Immature natural killer cell (primary cell): ENCODE measurements around the gene DNAJA2. TPM values are rescaled to one million over a fixed set of nuclear protein-coding genes. Genes with fewer than 3 reads are reported as not detected.
A peak's percentile ranks its signal among the peaks of the same experiment; 100 is the strongest.
"Not testable (repeated sequence)": the region's sequence is repeated elsewhere in the genome, so short reads cannot be mapped to it uniquely, and the experiment has no call there.

Experiments
- DNase-seq, 3 donors: peaks; one replicate each; pipeline ENCODE4 v3.0.0; 2022; ENCODE audit warnings: mixed read lengths in 1 of 3
- H3K27ac Mint-ChIP-seq, 6 donors: one replicate each; pipeline ENCODE4 v1.8.0; 2020; ENCODE audit warnings: mixed read lengths in 6 of 6, mild to moderate bottlenecking in 5 of 6, inconsistent platforms in 4 of 6, moderate library complexity in 3 of 6
- H3K27me3 Mint-ChIP-seq, 3 donors: one replicate each; pipeline ENCODE4 v1.8.0; 2020 to 2021; ENCODE audit warnings: low read depth in 3 of 3, mild to moderate bottlenecking in 3 of 3, mixed read lengths in 3 of 3, moderate library complexity in 3 of 3, inconsistent platforms in 1 of 3
- H3K36me3 Mint-ChIP-seq, 3 donors: one replicate each; pipeline ENCODE4 v1.8.0; 2020; ENCODE audit warnings: mixed read lengths in 3 of 3, inconsistent platforms in 2 of 3, mild to moderate bottlenecking in 2 of 3
- H3K4me1 Mint-ChIP-seq, 2 donors: one replicate each; pipeline ENCODE4 v1.8.0; 2020; ENCODE audit warnings: inconsistent platforms in 2 of 2, mild to moderate bottlenecking in 2 of 2, mixed read lengths in 2 of 2, moderate library complexity in 1 of 2
- H3K4me3 Mint-ChIP-seq, 5 donors: one replicate each; pipeline ENCODE4 v1.8.0; 2020; ENCODE audit warnings: mild to moderate bottlenecking in 5 of 5, mixed read lengths in 5 of 5, inconsistent platforms in 3 of 5, moderate library complexity in 3 of 5
- H3K9me3 Mint-ChIP-seq, 6 donors: one replicate each; pipeline ENCODE4 v1.8.0; 2020; ENCODE audit warnings: mild to moderate bottlenecking in 6 of 6, mixed read lengths in 6 of 6, inconsistent platforms in 4 of 6, moderate library complexity in 3 of 6
- polyA plus RNA-seq, 3 donors: library from polyadenylated mRNA; unstranded; fragments of 300-500 nt; fragmentation: Illumina TruSeq; gene quantifications; one replicate each; pipeline ENCODE4 v1.2.3, GENCODE V29; 2021

The DNAJA2 gene
- 10 to 100 TPM; 49.1 to 67.1 (median 57.4) TPM for polyA plus RNA-seq

GRCh38 chr16:46973207-46973995 lies at the start of gene DNAJA2:
DNAJA2 (minus strand) TSS chr16:46973674; CDS start chr16:46973572, 102 bp downstream.
- H3K4me1 Mint-ChIP-seq: peaks cover 46 to 55% of the 10 kb centered on the region in 2 donors

GRCh38 chr16:47019568-47019967 lies 46.1 kb upstream of the DNAJA2 start:
- no peak overlapping the region for H3K27ac Mint-ChIP-seq

More at GRCh38 chr16:46973207-46973995, at the start of gene DNAJA2:
- Mint-ChIP-seq H3K27me3 (peaks cover 0 to 16% (median 5%) of the 10 kb centered on the region in 3 donors), H3K9me3 (no peaks in the 10 kb centered on the region), H3K27ac (peak within 1 kb of the TSS; percentile 90 to 100 (median 98)), H3K4me3 (peak within 1 kb of the TSS; percentile 90 to 95 (median 93)), H3K36me3 (peaks cover 3 to 13% (median 9%) of the 10 kb centered on the region in 3 donors)
- DNase-seq: peak; percentile 89 to 91 (median 91)

GRCh38 chr16:47018223-47018891 lies 44.9 kb upstream of the DNAJA2 start:
- no peak overlapping the region for H3K27ac Mint-ChIP-seq
- H3K4me3 Mint-ChIP-seq: peak overlapping the region in 1 of 5 donors; percentile 29
- DNase-seq: peak in 2 of 3 donors; percentile 3 to 19
- H3K9me3 Mint-ChIP-seq: no peaks in the 10 kb centered on the region
- peaks cover 16 to 20% (median 18%) of the 10 kb centered on the region in 3 donors for H3K27me3 Mint-ChIP-seq
- peaks cover 26 to 36% of the 10 kb centered on the region in 2 donors for H3K4me1 Mint-ChIP-seq
- peaks cover 0 to 5% (median 0%) of the 10 kb centered on the region in 3 donors for H3K36me3 Mint-ChIP-seq

More at GRCh38 chr16:47019568-47019967, 46.1 kb upstream of the DNAJA2 start:
- H3K9me3 Mint-ChIP-seq: no peaks in the 10 kb centered on the region
- H3K4me1 Mint-ChIP-seq: peaks cover 26 to 36% of the 10 kb centered on the region in 2 donors
- H3K4me3 Mint-ChIP-seq: no peak overlapping the region
- no peak for DNase-seq
- H3K36me3 Mint-ChIP-seq: peaks cover 0 to 5% (median 0%) of the 10 kb centered on the region in 3 donors
- H3K27me3 Mint-ChIP-seq: peaks cover 16 to 19% (median 17%) of the 10 kb centered on the region in 3 donors

GRCh38 chr16:47017636-47018035 lies 44.2 kb upstream of the DNAJA2 start:
- H3K36me3 Mint-ChIP-seq: peaks cover 0 to 3% (median 0%) of the 10 kb centered on the region in 3 donors
- H3K4me1 Mint-ChIP-seq: peaks cover 26 to 36% of the 10 kb centered on the region in 2 donors
- H3K27me3 Mint-ChIP-seq: peaks cover 16 to 20% (median 17%) of the 10 kb centered on the region in 3 donors
- H3K27ac Mint-ChIP-seq: peak overlapping the region in 1 of 6 donors; percentile 5
- no peaks in the 10 kb centered on the region for H3K9me3 Mint-ChIP-seq
- H3K4me3 Mint-ChIP-seq: peak overlapping the region in 2 of 5 donors; percentile 75 to 82
- DNase-seq: no peak

GRCh38 chr16:47016700-47017133 lies 43.2 kb upstream of the DNAJA2 start:
- Mint-ChIP-seq H3K27me3 (peaks cover 16 to 23% (median 18%) of the 10 kb centered on the region in 3 donors), H3K27ac (peak overlapping the region in 3 of 6 donors; percentile 1 to 73 (median 5))
- peak; percentile 47 to 59 (median 51) for DNase-seq

GRCh38 chr16:47013910-47014309 lies 40.4 kb upstream of the DNAJA2 start:
- no peaks in the 10 kb centered on the region for H3K9me3 Mint-ChIP-seq
- no peak overlapping the region for H3K27ac Mint-ChIP-seq
- H3K4me1 Mint-ChIP-seq: peaks cover 26 to 36% of the 10 kb centered on the region in 2 donors
- no peaks in the 10 kb centered on the region for H3K36me3 Mint-ChIP-seq
- no peak overlapping the region for H3K4me3 Mint-ChIP-seq
- peaks cover 9 to 23% (median 14%) of the 10 kb centered on the region in 3 donors for H3K27me3 Mint-ChIP-seq
- DNase-seq: no peak

More at GRCh38 chr16:47016700-47017133, 43.2 kb upstream of the DNAJA2 start:
- H3K4me1 Mint-ChIP-seq: peaks cover 26 to 36% of the 10 kb centered on the region in 2 donors
- no peaks in the 10 kb centered on the region for H3K9me3 Mint-ChIP-seq
- H3K36me3 Mint-ChIP-seq: no peaks in the 10 kb centered on the region
- peak overlapping the region; percentile 57 to 82 (median 68) for H3K4me3 Mint-ChIP-seq

GRCh38 chr16:47013172-47013571 lies 39.7 kb upstream of the DNAJA2 start:
- Mint-ChIP-seq H3K27ac (no peak overlapping the region), H3K9me3 (no peaks in the 10 kb centered on the region), H3K4me1 (peaks cover 23 to 33% of the 10 kb centered on the region in 2 donors)

GRCh38 chr16:47010812-47011211 lies 37.3 kb upstream of the DNAJA2 start:
- H3K36me3 Mint-ChIP-seq, H3K4me3 Mint-ChIP-seq, DNase-seq, H3K4me1 Mint-ChIP-seq, H3K9me3 Mint-ChIP-seq, H3K27ac Mint-ChIP-seq: not testable (repeated sequence)
- H3K27me3 Mint-ChIP-seq: peaks cover 0 to 20% (median 8%) of the 10 kb centered on the region in 3 donors

More at GRCh38 chr16:47013172-47013571, 39.7 kb upstream of the DNAJA2 start:
- Mint-ChIP-seq H3K4me3 (no peak overlapping the region), H3K36me3 (no peaks in the 10 kb centered on the region), H3K27me3 (peaks cover 8 to 23% (median 9%) of the 10 kb centered on the region in 3 donors)
- DNase-seq: no peak

- Mint-ChIP-seq H3K36me3 (no peaks in the 10 kb centered on the region), H3K9me3 (no peaks in the 10 kb centered on the region), H3K27me3 (peaks cover 0 to 12% (median 2%) of the 10 kb centered on the region in 3 donors), H3K4me3 (no peak overlapping the region), H3K27ac (no peak overlapping the region), H3K4me1 (no peaks in the 10 kb centered on the region)
- no peak for DNase-seq
These were observed 35.1 kb upstream of the DNAJA2 start for GRCh38 chr16:47008612-47009011.

GRCh38 chr16:47008174-47008573 lies 34.7 kb upstream of the DNAJA2 start:
- no peak for DNase-seq
- H3K4me1 Mint-ChIP-seq: no peaks in the 10 kb centered on the region
- H3K9me3 Mint-ChIP-seq: no peaks in the 10 kb centered on the region
- H3K27me3 Mint-ChIP-seq: peaks cover 0 to 9% (median 2%) of the 10 kb centered on the region in 3 donors
- no peaks in the 10 kb centered on the region for H3K36me3 Mint-ChIP-seq
- H3K27ac Mint-ChIP-seq: no peak overlapping the region
- no peak overlapping the region for H3K4me3 Mint-ChIP-seq

- Mint-ChIP-seq H3K27me3 (peaks cover 0 to under 1% (median 0%) of the 10 kb centered on the region in 3 donors), H3K36me3 (no peaks in the 10 kb centered on the region), H3K4me1 (no peaks in the 10 kb centered on the region), H3K27ac (no peak overlapping the region), H3K9me3 (no peaks in the 10 kb centered on the region), H3K4me3 (no peak overlapping the region)
- DNase-seq: no peak
These were observed 31.2 kb upstream of the DNAJA2 start for GRCh38 chr16:47004652-47005051.

- not testable (repeated sequence) for H3K9me3 Mint-ChIP-seq, DNase-seq, H3K36me3 Mint-ChIP-seq
These were observed 26.6 kb upstream of the DNAJA2 start for GRCh38 chr16:47000066-47000465.

GRCh38 chr16:46997844-46998243 lies 24.4 kb upstream of the DNAJA2 start:
- Mint-ChIP-seq H3K27me3 (peaks cover 0 to 5% (median 5%) of the 10 kb centered on the region in 3 donors), H3K27ac (no peak overlapping the region), H3K36me3 (no peaks in the 10 kb centered on the region), H3K9me3 (no peaks in the 10 kb centered on the region), H3K4me3 (no peak overlapping the region), H3K4me1 (peaks cover 0 to 6% of the 10 kb centered on the region in 2 donors)
- no peak for DNase-seq

More at GRCh38 chr16:47000066-47000465, 26.6 kb upstream of the DNAJA2 start:
- H3K27ac Mint-ChIP-seq, H3K4me3 Mint-ChIP-seq, H3K4me1 Mint-ChIP-seq, H3K27me3 Mint-ChIP-seq: not testable (repeated sequence)
